IMR-90 (cell line): ENCODE results near the gene MRPL54. TPM values are rescaled to one million over a fixed set of nuclear protein-coding genes. Genes with fewer than 3 reads are reported as not detected.
"Not testable (repeated sequence)": the region's sequence is repeated elsewhere in the genome, so short reads cannot be mapped to it uniquely, and the experiment has no call there.

Experiments
- ATAC-seq: fragments of 200-7000 bp; cut with Tn5 transposase; 2 replicates; pipeline ENCODE4 v1.9.1; 2020; ENCODE audit warnings: low read depth, mild to moderate bottlenecking, moderate library complexity
- BruUV-seq: library from RNA; stranded (reverse); fragments of 400-500 nt; replicated peaks from 2 replicates; lab custom pipeline; 2021; lab: Mats Ljungman, UMichigan
- CTCF ChIA-PET: fragments of 300-600 bp; formaldehyde crosslinking; extraction: SDS; loops from one replicate; lab custom pipeline; 2021; ENCODE audit warnings: antibody characterized with exemption; lab: Yijun Ruan, JAX
- POLR2A ChIA-PET: fragments of 300-600 bp; sonication (Branson Sonifier 250); formaldehyde crosslinking; loops from one replicate; lab custom pipeline; 2022; ENCODE audit warnings: antibody characterized with exemption; ENCODE audit not compliant: unreplicated experiment; lab: Charles Lee
- DNase-seq: peaks from one replicate; pipeline ENCODE4 v3.0.0; 2013
- H2AFZ ChIP-seq: replicated peaks from 2 replicates; pipeline ENCODE3; 2013; ENCODE audit warnings: low read length, mild to moderate bottlenecking; ENCODE audit not compliant: poor library complexity
- H2AK5ac ChIP-seq: 2 replicates; pipeline ENCODE4 v1.6.1; 2013; ENCODE audit warnings: low read depth, low read length, inconsistent platforms
- H2AK9ac ChIP-seq: replicated peaks from 2 replicates; pipeline ENCODE3; 2013; ENCODE audit warnings: mild to moderate bottlenecking, low read depth, low read length, moderate library complexity; ENCODE audit not compliant: poor library complexity
- H2BK120ac ChIP-seq: 2 replicates; pipeline ENCODE4 v1.6.1; 2013; ENCODE audit warnings: low read depth, low read length, inconsistent platforms
- H2BK15ac ChIP-seq: 3 replicates; pipeline ENCODE4 v1.6.1; 2013; ENCODE audit warnings: low read depth, low read length, inconsistent platforms
- H2BK20ac ChIP-seq: 2 replicates; pipeline ENCODE4 v1.6.1; 2013; ENCODE audit warnings: low read depth, mild to moderate bottlenecking, inconsistent platforms, low read length, moderate library complexity
- H2BK5ac ChIP-seq: 2 replicates; pipeline ENCODE4 v1.6.1; 2013; ENCODE audit warnings: mild to moderate bottlenecking, low read depth, low read length, inconsistent platforms; ENCODE audit not compliant: poor library complexity, severe bottlenecking
- H3K14ac ChIP-seq: replicated peaks from 2 replicates; pipeline ENCODE4 v1.6.1; 2013; ENCODE audit warnings: low read depth, low read length, inconsistent platforms
- H3K18ac ChIP-seq: 2 replicates; pipeline ENCODE4 v1.6.1; 2013; ENCODE audit warnings: low read depth, low read length, control low read depth
- H3K23ac ChIP-seq: 2 replicates; pipeline ENCODE4 v1.6.1; 2013; ENCODE audit warnings: low read depth, low read length, inconsistent platforms
- H3K27ac ChIP-seq: 2 replicates; pipeline ENCODE4 v1.5.1; 2013; ENCODE audit warnings: mild to moderate bottlenecking, control low read depth, low read length; ENCODE audit not compliant: insufficient read depth
- H3K27me3 ChIP-seq: 2 replicates; pipeline ENCODE4 v1.6.1; 2013; ENCODE audit warnings: low read length; ENCODE audit not compliant: control insufficient read depth, insufficient read depth
- H3K36me3 ChIP-seq: 2 replicates; pipeline ENCODE4 v1.6.1; 2013; ENCODE audit warnings: low read length, mixed read lengths; ENCODE audit not compliant: control insufficient read depth, insufficient read depth
- H3K4ac ChIP-seq: 2 replicates; pipeline ENCODE4 v1.6.1; 2013; ENCODE audit warnings: low read depth, low read length, inconsistent platforms
- H3K4me1 ChIP-seq: 2 replicates; pipeline ENCODE4 v1.6.1; 2013; ENCODE audit warnings: low read length, mixed read lengths; ENCODE audit not compliant: control insufficient read depth, insufficient read depth
- H3K4me2 ChIP-seq: 2 replicates; pipeline ENCODE4 v1.6.1; 2013; ENCODE audit warnings: low read depth, mild to moderate bottlenecking, control low read depth, low read length, moderate library complexity
- H3K4me3 ChIP-seq: 2 replicates; pipeline ENCODE4 v1.5.1; 2013; ENCODE audit warnings: low read depth, mild to moderate bottlenecking, control low read depth, low read length, moderate library complexity; ENCODE audit not compliant: insufficient read depth
- H3K56ac ChIP-seq: 2 replicates; pipeline ENCODE4 v1.6.1; 2013; ENCODE audit warnings: low read length, inconsistent platforms; ENCODE audit not compliant: insufficient read depth; ENCODE audit errors: extremely low read depth
- H3K79me1 ChIP-seq, 2 experiments: 2 replicates each; pipeline ENCODE4 v1.6.1; 2013; ENCODE audit warnings: low read length in 2 of 2, inconsistent platforms in 1 of 2, low read depth in 1 of 2
- H3K9ac ChIP-seq: 2 replicates; pipeline ENCODE4 v1.6.1; 2013; ENCODE audit warnings: low read depth, low read length, control low read depth
- H3K9me1 ChIP-seq: 2 replicates; pipeline ENCODE4 v1.6.1; 2013; ENCODE audit warnings: low read length, inconsistent platforms; ENCODE audit not compliant: insufficient read depth
- H3K9me3 ChIP-seq: 2 replicates; pipeline ENCODE4 v1.6.1; 2013; ENCODE audit warnings: low read length; ENCODE audit not compliant: control insufficient read depth, insufficient read depth
- H4K20me1 ChIP-seq: 2 replicates; pipeline ENCODE4 v1.6.1; 2013; ENCODE audit warnings: low read length, inconsistent platforms; ENCODE audit not compliant: insufficient read depth
- H4K5ac ChIP-seq: 2 replicates; pipeline ENCODE4 v1.6.1; 2013; ENCODE audit warnings: mild to moderate bottlenecking, low read depth, low read length, control low read depth
- H4K8ac ChIP-seq, 2 experiments: 2 replicates each; pipeline ENCODE4 v1.6.1; 2013; ENCODE audit warnings: low read depth in 2 of 2, low read length in 2 of 2, control low read depth in 1 of 2, inconsistent platforms in 1 of 2
- H4K91ac ChIP-seq: 2 replicates; pipeline ENCODE4 v1.6.1; 2013; ENCODE audit warnings: low read depth, low read length, inconsistent platforms; ENCODE audit not compliant: insufficient read depth
- WGBS, 2 experiments: methylation state at CpG; one replicate each; pipeline versions ENCODE4 v1.1.5 to v1.1.7; 2013; ENCODE audit warnings: missing lambda C conversion rate in 2 of 2; ENCODE audit not compliant: insufficient read length in 1 of 2; ENCODE audit errors: extremely low coverage in 2 of 2; 5-methylcytosine and 5-hydroxymethylcytosine counted together
- dilution Hi-C: fragments of 300-500 bp; cut with HindIII; formaldehyde crosslinking; loops from one replicate; pipeline ENCODE4 v1.14.3; 2018; ENCODE audit warnings: low sequenced_read_pairs; ENCODE audit not compliant: unreplicated experiment
- in situ Hi-C: fragments of 300-500 bp; cut with MboI; formaldehyde crosslinking; loops from 3 replicates; pipeline ENCODE4 v1.14.3; 2019; ENCODE audit warnings: low sequenced_read_pairs, inconsistent platforms, mixed read lengths
- intact Hi-C: fragments of 100-400 bp; cut with micrococcal nuclease; formaldehyde crosslinking; loops from 2 replicates; pipeline ENCODE4 v1.10.0; 2022
- polyA plus RNA-seq, 3 experiments: library from polyadenylated mRNA; depleted of rRNA; stranded (reverse); fragments of >200 nt; gene quantifications; 2 replicates each; pipeline ENCODE4 v1.2.3, GENCODE V29; 2012; ENCODE audit warnings: low replicate concordance in 1 of 3
- total RNA-seq: library from RNA; depleted of rRNA; stranded (reverse); fragments of >200 nt; gene quantifications from 2 replicates; pipeline ENCODE4 v1.2.3, GENCODE V29; 2012

The MRPL54 gene
- total and polyA plus RNA-seq, 2 of the 4 experiments (the other 2 are of a cell fraction) = 55.9 to 75.7 TPM

DNA sequence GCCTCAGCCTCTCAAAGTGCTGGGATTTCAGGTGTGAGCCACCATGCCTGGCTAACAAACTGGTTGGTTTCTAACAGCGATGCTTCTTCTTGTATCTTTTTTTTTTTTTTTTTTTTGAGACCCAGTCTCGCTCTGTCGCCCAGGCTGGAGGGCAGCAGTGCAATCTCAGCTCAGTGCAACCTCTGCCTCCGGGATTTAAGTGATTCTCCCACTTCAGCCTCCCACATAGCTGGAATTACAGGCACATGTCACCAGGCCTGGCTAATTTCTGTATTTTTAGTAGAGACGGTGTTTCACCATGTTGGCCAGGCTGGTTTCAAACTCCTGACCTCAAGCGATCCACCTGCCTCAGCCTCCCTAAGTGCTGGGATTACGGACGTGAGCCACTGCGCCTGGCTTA lies 53.7 kb downstream of the MRPL54 start:
- H2BK15ac ChIP-seq, H2BK20ac ChIP-seq, H4K20me1 ChIP-seq, H3K27ac ChIP-seq, ATAC-seq, in situ Hi-C loops, CTCF ChIA-PET, H2AFZ ChIP-seq, H4K8ac ChIP-seq, intact Hi-C loops, H3K36me3 ChIP-seq, H3K9me3 ChIP-seq, H2BK120ac ChIP-seq, H3K4ac ChIP-seq, H3K56ac ChIP-seq, H4K91ac ChIP-seq, H3K18ac ChIP-seq, H2AK5ac ChIP-seq, H2BK5ac ChIP-seq, H3K79me1 ChIP-seq, BruUV-seq, H3K9ac ChIP-seq, H4K5ac ChIP-seq, H3K4me3 ChIP-seq, DNase-seq, H3K14ac ChIP-seq, H3K4me2 ChIP-seq, dilution Hi-C loops, H3K23ac ChIP-seq, H3K4me1 ChIP-seq, H3K9me1 ChIP-seq, H2AK9ac ChIP-seq: not testable (repeated sequence)
- peaks cover 10% of the 10 kb centered on the region for H3K27me3 ChIP-seq
- WGBS, 2 experiments = 81% methylated on average over 3 of the region's 9 CpGs; no CpG with 5 or more reads in 1 of the 2 experiments
- POLR2A ChIA-PET = interaction anchor here (0.6 kb wide), 1 partner anchor 47 kb away, joined by 11 read pairs; no protein-coding TSS in a partner anchor
